Small intestine (tissue), 7 donors: ENCODE measurements around the gene DENND4B. TPM values are rescaled to one million over a fixed set of nuclear protein-coding genes. Genes with fewer than 3 reads are reported as not detected.
A peak's percentile ranks its signal among the peaks of the same experiment; 100 is the strongest.

Source experiments
- DNase-seq, 2 donors: peaks; one replicate each; pipeline versions ENCODE4 v3.0.0 to v3.0.0-alpha.2; 2013
- FAIRE-seq: peaks from 2 replicates; lab custom pipeline; 2012; peaks lifted over from hg19 to GRCh38; lab: Jason Lieb, UNC
- H3K27ac ChIP-seq, 3 donors: one replicate each; pipeline ENCODE4 v1.5.1; 2013; ENCODE audit warnings: low read length in 2 of 3, mild to moderate bottlenecking in 2 of 3, control low read depth in 1 of 3, inconsistent platforms in 1 of 3, low read depth in 1 of 3, moderate library complexity in 1 of 3
- H3K27me3 ChIP-seq, 3 donors: one replicate each; pipeline ENCODE4 v1.6.1; 2013; ENCODE audit warnings: low read length in 3 of 3, inconsistent platforms in 1 of 3; ENCODE audit not compliant: control insufficient read depth in 3 of 3, insufficient read depth in 3 of 3
- H3K36me3 ChIP-seq, 3 donors: one replicate each; pipeline ENCODE4 v1.6.1; 2013; ENCODE audit warnings: low read length in 3 of 3, inconsistent platforms in 1 of 3, low read depth in 1 of 3, mild to moderate bottlenecking in 1 of 3, moderate library complexity in 1 of 3; ENCODE audit not compliant: control insufficient read depth in 3 of 3, insufficient read depth in 2 of 3
- H3K4me1 ChIP-seq, 3 donors: one replicate each; pipeline ENCODE4 v1.6.1; 2013; ENCODE audit warnings: low read length in 2 of 3, inconsistent platforms in 1 of 3, low read depth in 1 of 3, mild to moderate bottlenecking in 1 of 3, moderate library complexity in 1 of 3; ENCODE audit not compliant: control insufficient read depth in 3 of 3, insufficient read depth in 2 of 3
- H3K4me3 ChIP-seq, 3 donors: one replicate each; pipeline ENCODE4 v1.5.1; 2013; ENCODE audit warnings: low read length in 3 of 3, control low read depth in 1 of 3, inconsistent platforms in 1 of 3, low read depth in 1 of 3, mild to moderate bottlenecking in 1 of 3, moderate library complexity in 1 of 3
- H3K9me3 ChIP-seq, 2 donors: one replicate each; pipeline ENCODE4 v1.6.1; 2013; ENCODE audit warnings: low read depth in 1 of 2, low read length in 1 of 2; ENCODE audit not compliant: control insufficient read depth in 2 of 2, insufficient read depth in 1 of 2
- WGBS, 3 donors: extraction: QIAGEN DNeasy Blood & Tissue Kit; methylation state at CpG; one replicate each; pipeline ENCODE4 v1.1.7; 2013; 5-methylcytosine and 5-hydroxymethylcytosine counted together
- polyA plus RNA-seq, 4 donors: library from polyadenylated mRNA; stranded (reverse) in 3 of 4; unstranded in 1 of 4; fragments of 200-250 nt in 3 of 4; fragments of 120-200 nt in 1 of 4; gene quantifications; one replicate each; pipeline versions ENCODE4 v1.2.1 to v1.2.3, GENCODE V29; 2013
- donor health status: healthy with polysubstance abuse.
- donor health status: control.
- donor health status: control.
- donor health status: Bipolar disorder and iron deficiency.
- donor health status: healthy.

The DENND4B gene
- polyA plus RNA-seq, 4 donors, result 18.9 to 35.6 (median 20.3) TPM

- peaks cover 0 to 7% (median 0%) of the 10 kb centered on the region in 3 donors for H3K4me1 ChIP-seq
- no peaks in the 10 kb centered on the region for H3K27me3 ChIP-seq
- WGBS, 3 donors, result 0 to 1% (median 0%) methylated on average over 32 to 95 of the region's 95 CpGs
- peak overlapping the region; percentile 88 to 97 (median 91) for H3K27ac ChIP-seq
- no peaks in the 10 kb centered on the region for H3K9me3 ChIP-seq
- FAIRE-seq (no peak), DNase-seq (peak; percentile 84 to 92)
- peak overlapping the region; percentile 87 to 95 (median 90) for H3K4me3 ChIP-seq
- H3K36me3 ChIP-seq, result peaks cover 8 to 67% (median 10%) of the 10 kb centered on the region in 3 donors
Observed at GRCh38 chr1:153945795-153946621, 510 bp downstream of the DENND4B start.

- H3K36me3 ChIP-seq, result peaks cover 4 to 74% (median 16%) of the 10 kb centered on the region in 3 donors
- peaks cover 0 to 7% (median 0%) of the 10 kb centered on the region in 3 donors for H3K4me1 ChIP-seq
- H3K4me3 ChIP-seq, result peak overlapping the region; percentile 87 to 95 (median 90)
- H3K27ac ChIP-seq, result peak overlapping the region; percentile 88 to 97 (median 91)
- FAIRE-seq, result no peak
- peak in 1 of 2 donors; percentile 46 for DNase-seq
- no peaks in the 10 kb centered on the region for H3K27me3 ChIP-seq
- 19 to 27% (median 20%) methylated on average over 10 to 12 of the region's 12 CpGs for WGBS, 3 donors
- no peaks in the 10 kb centered on the region for H3K9me3 ChIP-seq
Observed at GRCh38 chr1:153945131-153945794, 1.3 kb downstream of the DENND4B start.

GRCh38 chr1:153944827-153945117 lies 1.7 kb downstream of the DENND4B start:
- DNase-seq, result no peak
- Histone ChIP-seq H3K4me3 (peak overlapping the region; percentile 87 to 95 (median 90)), H3K36me3 (peaks cover 4 to 76% (median 20%) of the 10 kb centered on the region in 3 donors), H3K4me1 (peaks cover 0 to 7% (median 0%) of the 10 kb centered on the region in 3 donors), H3K27me3 (no peaks in the 10 kb centered on the region), H3K9me3 (no peaks in the 10 kb centered on the region), H3K27ac (peak overlapping the region in 2 of 3 donors; percentile 88 to 97)
- FAIRE-seq, result no peak
- 48 to 63% (median 57%) methylated on average over 3 of the region's 3 CpGs for WGBS, 3 donors

GRCh38 chr1:153944005-153944826 lies 2.3 kb downstream of the DENND4B start:
- H3K36me3 ChIP-seq, result peaks cover 8 to 77% (median 19%) of the 10 kb centered on the region in 3 donors

GRCh38 chr1:153942766-153943549 lies 3.6 kb downstream of the DENND4B start:
- FAIRE-seq (no peak), DNase-seq (no peak)
- 89 to 92% (median 91%) methylated on average over 11 of the region's 11 CpGs for WGBS, 3 donors
- Histone ChIP-seq H3K36me3 (peaks cover 4 to 72% (median 15%) of the 10 kb centered on the region in 3 donors), H3K4me3 (no peak overlapping the region), H3K4me1 (peaks cover 0 to 7% (median 0%) of the 10 kb centered on the region in 3 donors), H3K9me3 (no peaks in the 10 kb centered on the region), H3K27ac (no peak overlapping the region), H3K27me3 (no peaks in the 10 kb centered on the region)

More at GRCh38 chr1:153944005-153944826, 2.3 kb downstream of the DENND4B start:
- Histone ChIP-seq H3K4me1 (peaks cover 0 to 7% (median 0%) of the 10 kb centered on the region in 3 donors), H3K27me3 (no peaks in the 10 kb centered on the region), H3K4me3 (no peak overlapping the region), H3K9me3 (no peaks in the 10 kb centered on the region), H3K27ac (peak overlapping the region in 1 of 3 donors; percentile 97)
- no peak for DNase-seq
- no peak for FAIRE-seq
- WGBS, 3 donors, result 86 to 87% (median 87%) methylated on average over 15 of the region's 15 CpGs

- H3K36me3 ChIP-seq, result peaks cover 4 to 72% (median 15%) of the 10 kb centered on the region in 3 donors
- peaks cover 0 to 7% (median 0%) of the 10 kb centered on the region in 3 donors for H3K4me1 ChIP-seq
- H3K27ac ChIP-seq, result no peak overlapping the region
- FAIRE-seq, result no peak
- H3K9me3 ChIP-seq, result no peaks in the 10 kb centered on the region
- no peaks in the 10 kb centered on the region for H3K27me3 ChIP-seq
- 93 to 94% (median 94%) methylated on average over 29 to 34 of the region's 34 CpGs for WGBS, 3 donors
- no peak for DNase-seq
- no peak overlapping the region for H3K4me3 ChIP-seq
Observed at GRCh38 chr1:153941826-153942725, 4.4 kb downstream of the DENND4B start.

- Histone ChIP-seq H3K27ac (no peak overlapping the region), H3K36me3 (peaks cover 6 to 81% (median 20%) of the 10 kb centered on the region in 3 donors), H3K27me3 (no peaks in the 10 kb centered on the region), H3K9me3 (no peaks in the 10 kb centered on the region), H3K4me3 (no peak overlapping the region), H3K4me1 (peaks cover 0 to 7% (median 0%) of the 10 kb centered on the region in 3 donors)
- WGBS, 3 donors, result 89 to 94% (median 92%) methylated on average over 8 of the region's 8 CpGs
- no peak for DNase-seq
- no peak for FAIRE-seq
Observed at GRCh38 chr1:153940756-153941155, 5.8 kb downstream of the DENND4B start.
